Suprapubic skin (tissue), 4 donors: ENCODE measurements around the gene HAND1. TPM values are rescaled to one million over a fixed set of nuclear protein-coding genes. Genes with fewer than 3 reads are reported as not detected.

Experiments used
- DNase-seq, 2 donors: peaks; one replicate each; pipeline ENCODE4 v3.0.0-alpha.2; 2019; ENCODE audit warnings: low spot score in 2 of 2
- H3K27ac ChIP-seq: fragments of 200-600 bp; sonication (generic); one replicate; pipeline ENCODE4 v1.5.1; 2019
- H3K27me3 ChIP-seq: fragments of 200-600 bp; sonication (generic); one replicate; pipeline ENCODE4 v1.5.1; 2019
- H3K36me3 ChIP-seq: fragments of 200-600 bp; sonication (generic); one replicate; pipeline ENCODE4 v1.5.1; 2019
- H3K4me1 ChIP-seq: fragments of 200-600 bp; sonication (generic); one replicate; pipeline ENCODE4 v1.5.1; 2019
- H3K4me3 ChIP-seq: fragments of 200-600 bp; sonication (generic); one replicate; pipeline ENCODE4 v1.5.1; 2019; ENCODE audit warnings: mild to moderate bottlenecking
- H3K9me3 ChIP-seq: fragments of 200-600 bp; sonication (generic); one replicate; pipeline ENCODE4 v1.5.1; 2019
- CTCF ChIP-seq, 2 donors: fragments of 200-600 bp in 1 of 2; fragments of 450-650 bp in 1 of 2; sonication (generic) in 1 of 2; IDR thresholded peaks; one replicate each; pipeline ENCODE4 v1.5.1; 2016 to 2019; ENCODE audit warnings: antibody characterized with exemption in 2 of 2, mild to moderate bottlenecking in 1 of 2, moderate library complexity in 1 of 2
- EP300 ChIP-seq: sonication (generic); formaldehyde crosslinking; IDR thresholded peaks from one replicate; pipeline ENCODE4 v1.6.1; 2017; ENCODE audit warnings: antibody characterized with exemption
- POLR2A ChIP-seq, 2 donors: fragments of 450-650 bp; IDR thresholded peaks; one replicate each; pipeline ENCODE4 v1.6.1; 2017; ENCODE audit warnings: antibody characterized with exemption in 2 of 2, mild to moderate bottlenecking in 2 of 2, moderate library complexity in 2 of 2
- POLR2AphosphoS5 ChIP-seq, 3 donors: sonication (generic); formaldehyde crosslinking; IDR thresholded peaks; one replicate each; pipeline ENCODE4 v1.6.1; 2017; ENCODE audit warnings: antibody characterized with exemption in 3 of 3
- WGBS: methylation state at CpG from one replicate; pipeline ENCODE4 v1.1.5; 2018; 5-methylcytosine and 5-hydroxymethylcytosine counted together
- total RNA-seq, 4 donors: library from RNA; depleted of rRNA; stranded (reverse); fragments of >200 nt; gene quantifications; one replicate each; pipeline ENCODE4 v1.1.0, GENCODE V29; 2016

HAND1 gene
- total RNA-seq, 4 donors from 2014 or later, result not detected

- H3K27me3 ChIP-seq, result peaks cover 37% of the 10 kb centered on the region
- no peaks in the 10 kb centered on the region for H3K36me3 ChIP-seq
- no peaks in the 10 kb centered on the region for H3K9me3 ChIP-seq
- H3K27ac ChIP-seq, result no peak overlapping the region
- no peak for DNase-seq
- WGBS, result 45% methylated on average over 4 of the region's 4 CpGs
- H3K4me3 ChIP-seq, result no peak overlapping the region
- no peaks in the 10 kb centered on the region for H3K4me1 ChIP-seq
- no peak for TF ChIP-seq CTCF (IDR thresholded peaks at IDR 0.05)
Measured at GRCh38 chr5:154513669-154514084, 35.6 kb upstream of the HAND1 start.

DNA sequence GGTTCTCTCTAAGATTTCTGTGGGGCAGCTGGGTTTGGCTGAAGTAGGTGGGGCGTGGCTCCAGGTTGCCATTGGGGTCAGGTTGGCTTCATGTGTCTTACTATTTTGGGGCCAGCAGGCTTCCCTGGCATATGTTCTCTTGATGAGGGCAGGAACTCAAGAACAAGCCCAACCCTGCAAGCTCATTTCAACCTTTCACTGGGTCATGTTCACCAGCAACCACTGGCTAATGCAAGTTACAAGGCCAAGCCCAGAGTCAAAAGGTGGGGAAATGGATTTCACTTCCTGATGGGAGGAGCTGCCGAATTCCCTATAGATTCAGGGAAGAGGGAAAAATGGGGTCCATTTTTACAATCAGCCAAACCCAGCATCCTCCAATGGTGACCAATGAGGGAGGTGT, 34.0 kb upstream of the HAND1 start:
- no peak for TF ChIP-seq EP300
- TF ChIP-seq CTCF (IDR thresholded peaks at IDR 0.05), result no peak
- no peak for TF ChIP-seq POLR2AphosphoS5 (IDR thresholded peaks at IDR 0.05)
- no peak for TF ChIP-seq POLR2A (IDR thresholded peaks at IDR 0.05)
- H3K27me3 ChIP-seq, result peaks cover 29% of the 10 kb centered on the region
- no peaks in the 10 kb centered on the region for H3K4me1 ChIP-seq
- H3K27ac ChIP-seq, result no peak overlapping the region
- WGBS, result 83% methylated on average over 2 of the region's 2 CpGs
- H3K36me3 ChIP-seq, result no peaks in the 10 kb centered on the region
- no peak overlapping the region for H3K4me3 ChIP-seq
- no peak for DNase-seq
- no peaks in the 10 kb centered on the region for H3K9me3 ChIP-seq

GRCh38 chr5:154509784-154510555, 31.9 kb upstream of the HAND1 start:
- Histone ChIP-seq H3K27ac (no peak overlapping the region), H3K9me3 (no peaks in the 10 kb centered on the region), H3K27me3 (peaks cover 19% of the 10 kb centered on the region), H3K4me1 (no peaks in the 10 kb centered on the region), H3K36me3 (no peaks in the 10 kb centered on the region), H3K4me3 (no peak overlapping the region)
- TF ChIP-seq POLR2A (IDR thresholded peaks at IDR 0.05) (no peak), POLR2AphosphoS5 (IDR thresholded peaks at IDR 0.05) (no peak), CTCF (IDR thresholded peaks at IDR 0.05) (no peak), EP300 (no peak)
- WGBS, result 83% methylated on average over 5 of the region's 5 CpGs
- no peak for DNase-seq

DNA sequence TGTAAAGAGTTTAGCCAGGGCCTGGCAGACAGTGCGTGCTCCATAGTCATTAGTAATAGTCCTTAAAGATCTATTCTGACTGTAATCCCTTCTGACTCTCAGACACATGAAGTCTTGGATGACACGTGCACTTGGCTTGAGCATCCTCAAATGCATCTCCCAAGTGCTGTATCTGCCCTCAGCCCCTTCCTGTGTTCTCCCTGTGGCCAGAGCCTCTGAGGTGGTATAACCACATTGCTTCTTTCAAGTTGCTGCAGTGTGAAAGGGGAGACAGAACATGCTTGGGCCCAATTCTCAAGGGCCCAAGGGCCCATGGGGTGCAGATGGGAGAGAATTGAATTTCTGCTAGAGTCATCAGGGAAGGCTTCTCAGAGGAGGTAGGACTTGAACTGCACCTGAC, 30.1 kb upstream of the HAND1 start:
- no peaks in the 10 kb centered on the region for H3K4me1 ChIP-seq
- WGBS, result 92% methylated on average over 2 of the region's 2 CpGs
- peaks cover 10% of the 10 kb centered on the region for H3K27me3 ChIP-seq
- no peak overlapping the region for H3K4me3 ChIP-seq
- TF ChIP-seq POLR2AphosphoS5 (IDR thresholded peaks at IDR 0.05) (no peak), CTCF (IDR thresholded peaks at IDR 0.05) (no peak), POLR2A (IDR thresholded peaks at IDR 0.05) (no peak), EP300 (no peak)
- no peaks in the 10 kb centered on the region for H3K36me3 ChIP-seq
- no peak overlapping the region for H3K27ac ChIP-seq
- no peaks in the 10 kb centered on the region for H3K9me3 ChIP-seq
- DNase-seq, result no peak

GRCh38 chr5:154506716-154507080, 28.7 kb upstream of the HAND1 start:
- DNase-seq, result no peak
- Histone ChIP-seq H3K27ac (no peak overlapping the region), H3K4me1 (no peaks in the 10 kb centered on the region), H3K9me3 (no peaks in the 10 kb centered on the region), H3K36me3 (no peaks in the 10 kb centered on the region), H3K27me3 (peaks cover 10% of the 10 kb centered on the region), H3K4me3 (no peak overlapping the region)
- 86% methylated on average over 11 of the region's 11 CpGs for WGBS
- TF ChIP-seq EP300 (no peak), POLR2A (IDR thresholded peaks at IDR 0.05) (no peak), CTCF (IDR thresholded peaks at IDR 0.05) (no peak), POLR2AphosphoS5 (IDR thresholded peaks at IDR 0.05) (no peak)
